Colonic mucosa (tissue), 4 donors: ENCODE data around the gene CYP4V2. TPM values are rescaled to one million over a fixed set of nuclear protein-coding genes. Genes with fewer than 3 reads are reported as not detected.

ENCODE experiments used
- DNase-seq: peaks from one replicate; pipeline ENCODE4 v3.0.0-alpha.2; 2020
- H3K27ac ChIP-seq: fragments of 200-600 bp; one replicate; pipeline ENCODE4 v1.8.0; 2021
- H3K27me3 ChIP-seq: fragments of 200-600 bp; one replicate; pipeline ENCODE4 v1.8.0; 2021
- H3K36me3 ChIP-seq: fragments of 200-600 bp; one replicate; pipeline ENCODE4 v1.8.0; 2021
- H3K4me1 ChIP-seq: fragments of 200-600 bp; one replicate; pipeline ENCODE4 v1.8.0; 2021; ENCODE audit warnings: mild to moderate bottlenecking
- H3K4me3 ChIP-seq: fragments of 200-600 bp; one replicate; pipeline ENCODE4 v1.8.0; 2021
- H3K9ac ChIP-seq, 2 donors: one replicate each; pipeline ENCODE4 v1.7.0; 2013; ENCODE audit warnings: control low read depth in 2 of 2, low read depth in 2 of 2, low read length in 2 of 2
- H3K9me3 ChIP-seq: fragments of 200-600 bp; one replicate; pipeline ENCODE4 v1.8.0; 2021
- intact Hi-C: fragments of 100-400 bp; cut with DNase I; formaldehyde crosslinking; loops from one replicate; pipeline ENCODE4 v1.14.1; 2022
- total RNA-seq, 2 donors: library from RNA; stranded (reverse); fragmentation: NEBNext Ultra II Directional in 1 of 2; extraction: Animal tissue kit (Norgen Biotek cat#: 25700) in 1 of 2; gene quantifications; one replicate each; pipeline ENCODE4 v1.2.1, GENCODE V29; 2021
- TF ChIP-seq, protein P1 (sequence below): fragments of 200-600 bp; IDR thresholded peaks from one replicate; pipeline ENCODE4 v1.8.0; 2022; ENCODE audit warnings: antibody characterized with exemption, mild to moderate bottlenecking
- donor health status: healthy.
- donor health status: DM: no; HTN: no; CAD: no.
- donor health status: DM: no; HTN: no; CAD: no.

The CYP4V2 gene
- total RNA-seq, 2 donors from 2014 or later: 20.3 to 36.0 TPM

DNA sequence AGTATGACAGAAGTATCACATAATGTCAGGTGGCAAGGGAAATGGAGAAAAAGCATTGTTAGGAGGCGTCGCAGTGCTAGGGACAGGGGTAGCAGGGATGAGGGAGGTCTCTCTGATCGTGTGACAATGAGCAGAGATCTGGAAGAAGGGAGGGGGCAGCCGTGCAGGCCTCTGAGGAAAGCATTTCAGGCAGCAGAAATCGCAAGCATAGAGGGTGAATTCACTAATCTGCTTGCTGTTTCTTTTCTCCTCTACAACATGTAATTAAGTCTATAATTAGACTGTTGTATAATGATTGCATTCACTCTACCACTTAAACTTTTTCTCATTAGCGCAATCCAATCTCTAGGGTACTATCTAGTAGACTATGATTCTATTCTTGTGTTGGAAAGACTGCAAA, 9.1 kb downstream of the CYP4V2 start:
- no peaks in the 10 kb centered on the region for H3K36me3 ChIP-seq
- TF ChIP-seq, protein P1, sequence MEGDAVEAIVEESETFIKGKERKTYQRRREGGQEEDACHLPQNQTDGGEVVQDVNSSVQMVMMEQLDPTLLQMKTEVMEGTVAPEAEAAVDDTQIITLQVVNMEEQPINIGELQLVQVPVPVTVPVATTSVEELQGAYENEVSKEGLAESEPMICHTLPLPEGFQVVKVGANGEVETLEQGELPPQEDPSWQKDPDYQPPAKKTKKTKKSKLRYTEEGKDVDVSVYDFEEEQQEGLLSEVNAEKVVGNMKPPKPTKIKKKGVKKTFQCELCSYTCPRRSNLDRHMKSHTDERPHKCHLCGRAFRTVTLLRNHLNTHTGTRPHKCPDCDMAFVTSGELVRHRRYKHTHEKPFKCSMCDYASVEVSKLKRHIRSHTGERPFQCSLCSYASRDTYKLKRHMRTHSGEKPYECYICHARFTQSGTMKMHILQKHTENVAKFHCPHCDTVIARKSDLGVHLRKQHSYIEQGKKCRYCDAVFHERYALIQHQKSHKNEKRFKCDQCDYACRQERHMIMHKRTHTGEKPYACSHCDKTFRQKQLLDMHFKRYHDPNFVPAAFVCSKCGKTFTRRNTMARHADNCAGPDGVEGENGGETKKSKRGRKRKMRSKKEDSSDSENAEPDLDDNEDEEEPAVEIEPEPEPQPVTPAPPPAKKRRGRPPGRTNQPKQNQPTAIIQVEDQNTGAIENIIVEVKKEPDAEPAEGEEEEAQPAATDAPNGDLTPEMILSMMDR: no peak
- no peaks in the 10 kb centered on the region for H3K27me3 ChIP-seq
- intact Hi-C loops: no loop called here
- H3K27ac ChIP-seq: no peak overlapping the region
- H3K4me3 ChIP-seq: no peak overlapping the region
- DNase-seq: no peak
- H3K9me3 ChIP-seq: no peaks in the 10 kb centered on the region
- H3K4me1 ChIP-seq: no peaks in the 10 kb centered on the region
- no peak overlapping the region for H3K9ac ChIP-seq

DNA sequence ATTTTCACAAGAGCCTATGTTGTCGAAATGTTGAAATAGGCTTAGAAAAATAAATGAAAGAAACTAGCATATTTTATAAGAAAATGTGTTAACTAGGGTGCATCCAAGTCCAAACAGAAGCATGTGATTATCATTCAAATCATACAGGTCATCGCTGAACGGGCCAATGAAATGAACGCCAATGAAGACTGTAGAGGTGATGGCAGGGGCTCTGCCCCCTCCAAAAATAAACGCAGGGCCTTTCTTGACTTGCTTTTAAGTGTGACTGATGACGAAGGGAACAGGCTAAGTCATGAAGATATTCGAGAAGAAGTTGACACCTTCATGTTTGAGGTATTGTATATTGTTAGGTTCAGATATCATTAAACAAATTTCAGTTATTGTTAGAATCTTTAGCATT, 9.6 kb downstream of the CYP4V2 start:
- Histone ChIP-seq H3K4me3 (no peak overlapping the region), H3K27ac (no peak overlapping the region), H3K9me3 (no peaks in the 10 kb centered on the region), H3K27me3 (no peaks in the 10 kb centered on the region), H3K9ac (no peak overlapping the region), H3K36me3 (no peaks in the 10 kb centered on the region), H3K4me1 (no peaks in the 10 kb centered on the region)
- intact Hi-C loops: no loop called here
- TF ChIP-seq, protein P1: no peak
- DNase-seq: no peak

DNA sequence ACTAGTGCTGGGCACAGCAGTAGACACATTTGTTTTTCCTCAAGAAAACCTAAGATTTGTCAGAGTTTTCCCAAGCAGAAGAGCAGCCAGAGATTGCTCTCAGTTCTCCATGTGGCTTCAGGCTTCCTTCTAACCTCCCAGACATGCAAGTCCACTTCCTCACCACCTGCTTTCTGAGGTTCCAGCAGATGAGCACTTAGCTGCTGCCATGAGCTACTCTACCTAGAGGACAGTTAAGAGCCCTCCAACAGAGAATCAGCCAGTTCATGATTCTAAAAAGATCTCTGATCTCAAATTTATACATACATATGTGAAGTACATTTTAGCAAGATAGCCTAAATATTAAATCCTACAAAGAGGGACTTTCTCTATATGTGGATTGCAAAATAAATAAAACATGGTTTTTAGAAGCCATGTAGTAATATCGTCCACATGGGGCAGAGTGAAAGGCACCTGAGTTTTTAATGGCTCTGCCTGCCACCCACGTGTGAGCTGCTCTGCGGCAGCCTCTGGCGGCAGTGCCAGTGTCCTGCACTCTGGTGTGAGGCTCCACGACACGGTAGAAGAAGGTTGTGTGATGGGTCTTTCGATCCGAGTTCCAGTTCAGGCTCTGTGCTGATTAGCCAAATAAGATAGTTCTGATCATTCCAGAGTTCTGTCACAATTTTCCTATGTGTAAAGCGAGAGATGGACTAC, 10.3 kb downstream of the CYP4V2 start:
- H3K9me3 ChIP-seq: no peaks in the 10 kb centered on the region
- peak overlapping the region; percentile 13 for H3K27ac ChIP-seq
- no peaks in the 10 kb centered on the region for H3K4me1 ChIP-seq
- no peaks in the 10 kb centered on the region for H3K36me3 ChIP-seq
- no peaks in the 10 kb centered on the region for H3K27me3 ChIP-seq
- intact Hi-C loops: no loop called here
- H3K4me3 ChIP-seq: no peak overlapping the region
- peak; percentile 39 for DNase-seq
- no peak overlapping the region for H3K9ac ChIP-seq
- TF ChIP-seq, protein P1: peak; percentile 73

DNA sequence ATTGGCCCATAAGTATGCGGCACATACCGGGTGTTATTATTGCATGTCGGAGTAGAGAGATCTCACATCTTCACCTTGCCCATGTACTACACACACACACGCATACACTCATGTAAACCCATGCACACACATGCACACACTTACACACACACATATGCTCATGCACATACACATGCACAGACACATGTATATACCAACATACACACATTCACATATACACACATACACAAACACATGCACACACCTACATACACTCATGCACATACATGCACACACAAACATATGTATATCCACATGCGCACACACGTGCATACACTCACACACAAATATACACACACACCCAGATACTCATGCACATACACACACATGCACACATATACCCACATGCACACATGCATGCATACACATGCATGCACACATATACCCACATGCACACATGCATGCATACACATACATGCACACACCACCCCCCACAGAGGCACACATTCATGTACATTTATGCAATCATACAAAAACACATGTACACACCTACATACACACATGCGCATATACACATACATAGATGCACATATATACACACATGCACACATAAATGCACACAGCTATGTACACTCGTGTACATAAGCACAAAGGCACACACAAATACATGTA, 11.2 kb downstream of the CYP4V2 start:
- DNase-seq: no peak
- TF ChIP-seq, protein P1: no peak
- Histone ChIP-seq H3K36me3 (no peaks in the 10 kb centered on the region), H3K4me1 (no peaks in the 10 kb centered on the region), H3K4me3 (no peak overlapping the region), H3K27ac (no peak overlapping the region), H3K9ac (no peak overlapping the region), H3K27me3 (no peaks in the 10 kb centered on the region), H3K9me3 (no peaks in the 10 kb centered on the region)
- intact Hi-C loops: no loop called here

DNA sequence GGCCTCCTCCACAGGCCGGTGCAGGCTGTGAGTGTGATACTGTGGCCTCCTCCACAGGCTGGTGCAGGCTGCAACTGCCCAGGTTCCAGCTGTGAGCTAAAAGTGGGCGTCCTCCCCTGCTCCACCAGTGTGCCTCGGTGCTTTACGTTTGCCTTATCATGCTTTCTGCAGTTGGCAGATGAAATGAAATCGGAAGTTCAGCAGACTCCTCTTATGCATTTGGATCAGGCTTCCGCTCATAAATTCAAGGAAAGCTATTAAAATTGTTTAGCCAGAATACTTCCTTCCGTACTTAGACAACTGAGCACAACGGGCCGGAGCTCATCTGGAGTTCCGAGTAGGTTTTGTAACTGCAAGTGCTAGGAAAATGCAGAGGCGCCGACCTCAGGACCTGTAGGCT, 12.0 kb downstream of the CYP4V2 start:
- no peaks in the 10 kb centered on the region for H3K9me3 ChIP-seq
- DNase-seq: no peak
- H3K4me3 ChIP-seq: no peak overlapping the region
- H3K27me3 ChIP-seq: no peaks in the 10 kb centered on the region
- intact Hi-C loops: no loop called here
- H3K4me1 ChIP-seq: no peaks in the 10 kb centered on the region
- no peak overlapping the region for H3K9ac ChIP-seq
- no peaks in the 10 kb centered on the region for H3K36me3 ChIP-seq
- TF ChIP-seq, protein P1: no peak
- H3K27ac ChIP-seq: peak overlapping the region; percentile 51
